ENCODE results near the gene VRK2. TPM values are rescaled to one million over a fixed set of nuclear protein-coding genes. Genes with fewer than 3 reads are reported as not detected.
"Not testable (repeated sequence)": the region's sequence is repeated elsewhere in the genome, so short reads cannot be mapped to it uniquely, and the experiment has no call there.

Gene VRK2
- total and polyA plus RNA-seq, 4 donors, result 7.5 to 19.6 (median 9.6) TPM

DNA sequence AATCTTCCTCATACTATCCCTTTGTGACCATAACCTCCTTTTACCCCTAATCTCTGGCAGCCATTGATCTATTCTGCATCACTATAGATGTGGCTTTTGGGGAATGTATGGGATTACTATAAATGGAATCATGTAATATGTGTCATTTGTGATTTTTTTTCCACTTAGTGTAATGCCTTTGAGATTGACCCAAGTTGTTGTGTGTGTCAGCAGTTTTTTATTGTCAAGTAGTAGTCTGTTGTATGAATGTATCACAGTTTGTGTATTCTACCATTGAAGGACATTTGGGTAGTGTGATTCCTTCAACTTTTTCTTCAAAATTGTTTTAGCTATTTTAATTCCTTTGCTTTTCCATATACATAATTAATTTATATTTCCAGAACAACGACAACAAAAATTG lies 18.6 kb downstream of the VRK2 start:
- Histone ChIP-seq H3K27me3 (ENCODE audit: control insufficient read depth, insufficient read depth, low read length) (no peaks in the 10 kb centered on the region), H3K9me3 (ENCODE audit: control insufficient read depth, insufficient read depth, low read length) (no peaks in the 10 kb centered on the region), H3K4me3 (ENCODE audit: low read depth, low read length) (no peak overlapping the region), H3K27ac (ENCODE audit: low read depth, low read length) (no peak overlapping the region), H3K4me1 (ENCODE audit: control insufficient read depth, insufficient read depth, low read length) (no peaks in the 10 kb centered on the region), H3K36me3 (ENCODE audit: control insufficient read depth, insufficient read depth, low read length) (no peaks in the 10 kb centered on the region)
- DNase-seq (ENCODE audit: low read depth in 4 of 6, low spot score in 6 of 6), result no peak
- no CpG with 5 or more reads among the region's 1 CpG for WGBS (ENCODE audit: insufficient coverage)

DNA sequence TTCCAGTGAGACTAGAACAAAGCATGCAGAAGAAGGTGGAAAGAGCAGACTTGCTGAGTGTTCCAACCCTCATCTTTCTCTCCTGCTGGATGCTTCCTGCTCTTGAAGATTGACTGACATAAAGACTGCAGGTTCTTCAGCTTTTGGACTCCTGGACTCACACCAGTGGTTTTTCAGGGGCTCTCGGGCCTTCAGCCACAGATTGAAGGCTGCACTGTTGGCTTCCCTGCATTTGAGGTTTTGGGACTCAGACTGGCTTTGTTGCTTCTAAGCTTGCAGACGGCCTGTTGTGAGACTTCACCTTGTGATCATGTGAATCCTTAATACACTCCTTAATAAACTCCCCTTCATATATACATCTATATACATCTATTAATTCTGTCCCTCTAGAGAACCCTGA lies 20.4 kb downstream of the VRK2 start:
- no peak for DNase-seq (ENCODE audit: low read depth in 4 of 6, low spot score in 6 of 6)
- Histone ChIP-seq H3K27ac (ENCODE audit: low read depth, low read length) (no peak overlapping the region), H3K9me3 (ENCODE audit: control insufficient read depth, insufficient read depth, low read length) (no peaks in the 10 kb centered on the region), H3K4me3 (ENCODE audit: low read depth, low read length) (no peak overlapping the region), H3K36me3 (ENCODE audit: control insufficient read depth, insufficient read depth, low read length) (no peaks in the 10 kb centered on the region), H3K4me1 (ENCODE audit: control insufficient read depth, insufficient read depth, low read length) (no peaks in the 10 kb centered on the region), H3K27me3 (ENCODE audit: control insufficient read depth, insufficient read depth, low read length) (no peaks in the 10 kb centered on the region)
- WGBS (ENCODE audit: insufficient coverage), result 96% methylated on average over 2 of the region's 2 CpGs

DNA sequence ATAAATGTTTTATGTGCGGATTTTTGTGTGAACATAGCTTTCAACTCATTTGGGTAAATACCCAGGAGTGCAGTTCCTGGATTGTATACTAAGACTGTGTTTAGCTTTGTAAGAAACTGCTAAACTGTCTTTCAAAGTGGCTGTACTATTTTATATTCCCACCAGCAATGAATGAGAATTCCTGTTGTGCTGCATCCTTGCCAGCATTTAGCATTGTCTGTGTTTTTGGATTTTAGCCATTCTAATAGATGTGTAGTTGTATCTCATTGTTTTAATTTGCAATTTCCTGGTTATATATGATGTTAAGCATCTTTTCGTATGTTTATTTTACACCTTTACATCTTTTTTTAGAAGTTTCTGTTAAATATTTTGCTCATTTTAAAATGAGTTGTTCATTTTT lies 24.2 kb downstream of the VRK2 start:
- no peaks in the 10 kb centered on the region for H3K4me1 ChIP-seq (ENCODE audit: control insufficient read depth, insufficient read depth, low read length)
- H3K9me3 ChIP-seq (ENCODE audit: control insufficient read depth, insufficient read depth, low read length), result no peaks in the 10 kb centered on the region
- no peak overlapping the region for H3K4me3 ChIP-seq (ENCODE audit: low read depth, low read length)
- DNase-seq (ENCODE audit: low read depth in 4 of 6, low spot score in 6 of 6), result no peak
- H3K27ac ChIP-seq (ENCODE audit: low read depth, low read length), result no peak overlapping the region
- WGBS (ENCODE audit: insufficient coverage), result 100% methylated on average over 1 of the region's 2 CpGs
- no peaks in the 10 kb centered on the region for H3K36me3 ChIP-seq (ENCODE audit: control insufficient read depth, insufficient read depth, low read length)
- no peaks in the 10 kb centered on the region for H3K27me3 ChIP-seq (ENCODE audit: control insufficient read depth, insufficient read depth, low read length)

DNA sequence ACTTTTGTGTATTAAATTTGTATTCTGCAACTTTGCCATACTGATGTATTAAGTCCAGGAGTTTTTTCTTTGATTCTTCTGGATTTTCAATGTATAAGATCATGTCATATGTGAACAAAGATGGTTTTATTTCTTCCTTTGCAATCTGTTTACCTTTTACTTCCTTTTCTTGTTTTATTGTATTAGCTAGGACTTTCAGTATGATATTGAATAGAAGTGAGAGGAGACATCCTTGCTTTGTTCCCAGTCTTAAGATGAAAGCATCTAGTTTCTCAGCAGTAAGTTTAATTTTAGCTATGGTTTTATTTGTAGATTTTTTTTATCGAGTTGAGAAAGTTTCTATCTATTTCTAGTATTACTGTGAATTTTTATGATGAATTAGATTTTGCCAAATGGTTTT lies 25.5 kb downstream of the VRK2 start:
- Histone ChIP-seq H3K4me1 (ENCODE audit: control insufficient read depth, insufficient read depth, low read length) (no peaks in the 10 kb centered on the region), H3K36me3 (ENCODE audit: control insufficient read depth, insufficient read depth, low read length) (no peaks in the 10 kb centered on the region), H3K4me3 (ENCODE audit: low read depth, low read length) (no peak overlapping the region), H3K9me3 (ENCODE audit: control insufficient read depth, insufficient read depth, low read length) (no peaks in the 10 kb centered on the region), H3K27me3 (ENCODE audit: control insufficient read depth, insufficient read depth, low read length) (no peaks in the 10 kb centered on the region), H3K27ac (ENCODE audit: low read depth, low read length) (no peak overlapping the region)
- WGBS (ENCODE audit: insufficient coverage), result no CpG with 5 or more reads among the region's 1 CpG
- no peak for DNase-seq (ENCODE audit: low read depth in 4 of 6, low spot score in 6 of 6)

DNA sequence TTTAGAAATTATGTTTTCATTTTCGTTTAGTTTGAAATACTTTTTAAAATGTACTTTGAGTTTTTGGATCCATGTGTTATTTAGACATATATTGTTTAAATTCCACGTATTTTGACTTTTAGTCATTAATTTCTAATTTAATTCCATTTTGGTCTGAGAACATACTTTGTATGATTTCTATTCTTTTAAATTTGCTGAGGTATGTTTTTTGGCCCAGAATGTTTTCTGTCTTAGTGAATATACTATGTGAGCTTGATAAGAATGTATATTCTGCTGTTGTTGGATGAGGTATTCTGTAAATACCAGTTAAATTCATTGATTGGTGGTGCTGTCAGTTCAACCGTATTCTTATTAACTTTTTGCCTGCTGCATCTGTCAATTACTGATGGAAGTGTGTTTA lies 26.4 kb downstream of the VRK2 start:
- WGBS (ENCODE audit: insufficient coverage), result no CpG with 5 or more reads among the region's 3 CpGs
- DNase-seq (ENCODE audit: low read depth in 4 of 6, low spot score in 6 of 6), result no peak
- no peak overlapping the region for H3K27ac ChIP-seq (ENCODE audit: low read depth, low read length)
- no peaks in the 10 kb centered on the region for H3K36me3 ChIP-seq (ENCODE audit: control insufficient read depth, insufficient read depth, low read length)
- no peaks in the 10 kb centered on the region for H3K9me3 ChIP-seq (ENCODE audit: control insufficient read depth, insufficient read depth, low read length)
- H3K4me3 ChIP-seq (ENCODE audit: low read depth, low read length), result no peak overlapping the region
- no peaks in the 10 kb centered on the region for H3K27me3 ChIP-seq (ENCODE audit: control insufficient read depth, insufficient read depth, low read length)
- no peaks in the 10 kb centered on the region for H3K4me1 ChIP-seq (ENCODE audit: control insufficient read depth, insufficient read depth, low read length)

DNA sequence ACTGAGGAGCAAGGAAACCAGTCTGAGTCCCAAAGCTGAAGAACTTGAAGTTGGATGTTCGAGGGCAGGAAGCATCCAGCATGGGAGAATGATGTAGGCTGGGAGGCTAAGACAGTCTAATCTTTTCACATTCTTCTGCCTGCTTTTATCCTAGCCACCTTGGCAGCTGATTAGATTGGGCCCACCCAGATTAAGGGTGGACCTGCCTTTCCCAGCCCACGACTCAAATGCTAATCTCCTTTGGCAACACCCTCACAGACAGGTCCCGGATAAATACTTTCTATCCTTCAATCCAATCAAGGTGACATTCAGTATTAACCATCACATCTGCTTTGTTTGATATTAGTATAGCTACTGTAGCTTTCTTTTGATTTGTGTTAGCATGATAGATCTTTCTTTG lies 27.1 kb downstream of the VRK2 start:
- H3K9me3 ChIP-seq (ENCODE audit: control insufficient read depth, insufficient read depth, low read length), result no peaks in the 10 kb centered on the region
- no CpG with 5 or more reads among the region's 3 CpGs for WGBS (ENCODE audit: insufficient coverage)
- no peak overlapping the region for H3K4me3 ChIP-seq (ENCODE audit: low read depth, low read length)
- H3K27ac ChIP-seq (ENCODE audit: low read depth, low read length), result no peak overlapping the region
- no peaks in the 10 kb centered on the region for H3K36me3 ChIP-seq (ENCODE audit: control insufficient read depth, insufficient read depth, low read length)
- H3K4me1 ChIP-seq (ENCODE audit: control insufficient read depth, insufficient read depth, low read length), result no peaks in the 10 kb centered on the region
- DNase-seq (ENCODE audit: low read depth in 4 of 6, low spot score in 6 of 6), result no peak
- no peaks in the 10 kb centered on the region for H3K27me3 ChIP-seq (ENCODE audit: control insufficient read depth, insufficient read depth, low read length)

DNA sequence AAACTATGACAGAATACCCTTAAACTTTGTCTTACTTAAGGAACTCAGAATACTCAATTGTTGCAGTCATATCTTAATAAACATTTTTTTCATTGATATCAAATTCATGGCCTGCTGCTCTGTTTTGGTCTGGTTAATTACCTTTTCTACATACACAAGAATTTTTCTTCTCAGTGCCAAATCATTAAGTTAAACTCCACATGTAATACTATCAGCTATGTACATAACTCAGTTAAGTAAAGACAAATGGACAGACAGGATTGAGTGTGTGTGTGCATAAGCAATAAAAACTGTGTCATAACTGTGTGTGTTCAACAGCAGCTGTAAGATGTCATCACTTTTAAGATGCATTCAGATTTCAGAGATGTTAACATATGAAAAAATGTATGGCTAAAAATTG lies 34.4 kb downstream of the VRK2 start:
- Histone ChIP-seq H3K4me3 (ENCODE audit: low read depth, low read length) (no peak overlapping the region), H3K27ac (ENCODE audit: low read depth, low read length) (no peak overlapping the region), H3K4me1 (ENCODE audit: control insufficient read depth, insufficient read depth, low read length) (no peaks in the 10 kb centered on the region), H3K9me3 (ENCODE audit: control insufficient read depth, insufficient read depth, low read length) (no peaks in the 10 kb centered on the region), H3K27me3 (ENCODE audit: control insufficient read depth, insufficient read depth, low read length) (no peaks in the 10 kb centered on the region), H3K36me3 (ENCODE audit: control insufficient read depth, insufficient read depth, low read length) (no peaks in the 10 kb centered on the region)
- DNase-seq (ENCODE audit: low read depth in 4 of 6, low spot score in 6 of 6), result no peak

DNA sequence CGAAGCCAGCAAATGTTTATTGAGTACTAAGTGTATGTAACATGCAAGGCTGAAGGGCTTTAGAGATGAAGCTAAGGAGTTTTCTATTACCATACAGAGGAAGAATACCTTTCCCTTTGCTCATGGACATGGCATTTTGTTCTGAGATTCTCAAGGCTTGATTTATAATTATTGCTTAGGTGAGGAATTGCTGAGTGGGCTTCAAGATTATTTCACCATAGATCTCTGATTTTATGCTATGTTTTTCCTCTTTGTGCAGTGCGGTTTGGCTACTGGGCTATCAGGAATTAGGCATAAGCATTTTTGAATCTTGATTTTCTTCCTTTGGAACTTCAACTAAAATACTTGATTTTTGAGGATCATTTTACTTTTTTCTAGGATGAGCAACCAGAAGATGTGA lies 42.5 kb downstream of the VRK2 start:
- Histone ChIP-seq H3K27me3 (ENCODE audit: control insufficient read depth, insufficient read depth, low read length) (no peaks in the 10 kb centered on the region), H3K36me3 (ENCODE audit: control insufficient read depth, insufficient read depth, low read length) (no peaks in the 10 kb centered on the region), H3K4me1 (ENCODE audit: control insufficient read depth, insufficient read depth, low read length) (no peaks in the 10 kb centered on the region), H3K9me3 (ENCODE audit: control insufficient read depth, insufficient read depth, low read length) (no peaks in the 10 kb centered on the region), H3K4me3 (ENCODE audit: low read depth, low read length) (no peak overlapping the region), H3K27ac (ENCODE audit: low read depth, low read length) (no peak overlapping the region)
- WGBS (ENCODE audit: insufficient coverage), result no CpG with 5 or more reads among the region's 2 CpGs
- no peak for DNase-seq (ENCODE audit: low read depth in 4 of 6, low spot score in 6 of 6)

DNA sequence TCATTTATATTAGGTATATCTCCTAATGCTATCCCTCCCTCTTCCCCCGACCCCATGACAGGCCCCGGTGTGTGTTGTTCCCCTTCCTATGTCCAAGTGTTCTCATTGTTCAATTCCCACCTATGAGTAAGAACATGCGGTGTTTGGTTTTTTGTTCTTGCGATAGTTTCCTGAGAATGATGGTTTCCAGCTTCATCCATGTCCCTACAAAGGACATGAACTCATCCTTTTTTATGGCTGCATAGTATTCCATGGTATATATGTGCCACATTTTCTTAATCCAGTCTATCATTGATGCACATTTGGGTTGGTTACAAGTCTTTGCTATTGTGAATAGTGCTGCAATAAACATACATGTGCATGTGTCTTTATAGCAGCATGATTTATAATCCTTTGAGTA lies 46.2 kb downstream of the VRK2 start:
- not testable (repeated sequence) for H3K9me3 ChIP-seq (ENCODE audit: control insufficient read depth, insufficient read depth, low read length); H3K4me3 ChIP-seq (ENCODE audit: low read depth, low read length); DNase-seq (ENCODE audit: low read depth in 4 of 6, low spot score in 6 of 6); H3K36me3 ChIP-seq (ENCODE audit: control insufficient read depth, insufficient read depth, low read length); H3K27me3 ChIP-seq (ENCODE audit: control insufficient read depth, insufficient read depth, low read length); H3K27ac ChIP-seq (ENCODE audit: low read depth, low read length); H3K4me1 ChIP-seq (ENCODE audit: control insufficient read depth, insufficient read depth, low read length)
- WGBS (ENCODE audit: insufficient coverage), result no CpG with 5 or more reads among the region's 4 CpGs

DNA sequence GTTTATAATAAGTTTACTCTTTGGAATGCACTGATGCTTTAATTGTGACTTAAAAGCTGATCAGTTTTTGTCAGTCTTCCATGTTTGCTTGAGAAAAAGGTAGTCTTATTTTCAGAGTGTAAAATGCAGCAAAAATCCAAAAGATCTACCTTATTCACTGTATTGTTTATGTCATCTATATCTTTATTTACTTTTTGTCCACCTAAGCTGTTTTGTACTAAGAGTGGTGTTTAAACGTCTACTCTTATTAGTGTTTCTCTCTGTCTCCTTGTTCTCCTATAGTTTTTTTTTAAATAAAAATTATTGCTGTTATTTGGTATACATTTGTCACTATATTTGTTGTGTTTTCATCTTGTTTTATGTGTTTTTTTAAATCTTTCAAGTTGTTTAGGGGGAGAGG lies 50.4 kb downstream of the VRK2 start:
- DNase-seq (ENCODE audit: low read depth in 4 of 6, low spot score in 6 of 6), result no peak
- H3K4me3 ChIP-seq (ENCODE audit: low read depth, low read length), result no peak overlapping the region
- H3K9me3 ChIP-seq (ENCODE audit: control insufficient read depth, insufficient read depth, low read length), result peaks cover 6% of the 10 kb centered on the region
- H3K36me3 ChIP-seq (ENCODE audit: control insufficient read depth, insufficient read depth, low read length), result no peaks in the 10 kb centered on the region
- H3K27ac ChIP-seq (ENCODE audit: low read depth, low read length), result no peak overlapping the region
- no peaks in the 10 kb centered on the region for H3K27me3 ChIP-seq (ENCODE audit: control insufficient read depth, insufficient read depth, low read length)
- no CpG with 5 or more reads among the region's 1 CpG for WGBS (ENCODE audit: insufficient coverage)
- no peaks in the 10 kb centered on the region for H3K4me1 ChIP-seq (ENCODE audit: control insufficient read depth, insufficient read depth, low read length)

Data from spinal cord (tissue), 10 donors.